PC-9 (cell line): ENCODE data around the gene GPD1L. TPM values are rescaled to one million over a fixed set of nuclear protein-coding genes. Genes with fewer than 3 reads are reported as not detected.

Source experiments
- BruUV-seq: library from RNA; stranded (reverse); fragments of 400-500 nt; replicated peaks from 2 replicates; lab custom pipeline; 2021; lab: Mats Ljungman, UMichigan
- CTCF ChIA-PET: fragments of 300-600 bp; sonication (Branson Sonifier 250); formaldehyde crosslinking; loops from one replicate; lab custom pipeline; 2022; ENCODE audit warnings: antibody characterized with exemption; lab: Charles Lee
- POLR2A ChIA-PET: fragments of 300-600 bp; sonication (Branson Sonifier 250); formaldehyde crosslinking; loops from one replicate; lab custom pipeline; 2022; ENCODE audit warnings: antibody characterized with exemption; ENCODE audit not compliant: unreplicated experiment; lab: Charles Lee
- DNase-seq, 2 experiments: peaks; one replicate each; pipeline versions ENCODE4 v3.0.0 to v3.0.0-alpha.2; 2015 to 2022; ENCODE audit warnings: mixed read lengths in 1 of 2
- H2AFZ ChIP-seq: fragments of 200-600 bp; sonication (generic); 2 replicates; pipeline ENCODE4 v1.8.1; 2017; ENCODE audit warnings: antibody characterized with exemption
- H3F3A ChIP-seq: fragments of 200-600 bp; sonication (generic); 2 replicates; pipeline ENCODE4 v1.8.1; 2017; ENCODE audit warnings: antibody characterized with exemption, mild to moderate bottlenecking, low read depth; ENCODE audit not compliant: insufficient read depth
- H3K27ac ChIP-seq: fragments of 200-600 bp; sonication (generic); 2 replicates; pipeline ENCODE4 v1.6.1; 2016; ENCODE audit warnings: mixed run types
- H3K27me3 ChIP-seq: fragments of 200-600 bp; sonication (generic); 2 replicates; pipeline ENCODE4 v1.6.1; 2016; ENCODE audit warnings: low read depth, mixed run types; ENCODE audit not compliant: insufficient read depth
- H3K36me3 ChIP-seq: fragments of 200-600 bp; sonication (generic); 2 replicates; pipeline ENCODE4 v1.6.1; 2016; ENCODE audit warnings: low read depth, mixed run types
- H3K4me1 ChIP-seq: fragments of 200-600 bp; sonication (generic); replicated peaks from 2 replicates; pipeline ENCODE4 v1.6.1; 2016; ENCODE audit warnings: mixed run types; ENCODE audit not compliant: insufficient read depth
- H3K4me2 ChIP-seq: fragments of 200-600 bp; sonication (generic); 2 replicates; pipeline ENCODE4 v1.6.1; 2017; ENCODE audit warnings: mixed run types
- H3K4me3 ChIP-seq: fragments of 200-600 bp; sonication (generic); 2 replicates; pipeline ENCODE4 v1.6.1; 2016; ENCODE audit warnings: mixed run types
- H3K79me2 ChIP-seq: fragments of 200-600 bp; sonication (generic); 2 replicates; pipeline ENCODE4 v1.6.1; 2017; ENCODE audit warnings: low read depth, mixed run types
- H3K9me2 ChIP-seq: fragments of 200-600 bp; sonication (generic); 2 replicates; pipeline ENCODE4 v1.8.1; 2017; ENCODE audit warnings: mild to moderate bottlenecking; ENCODE audit not compliant: insufficient read depth
- H3K9me3 ChIP-seq: fragments of 200-600 bp; sonication (generic); 2 replicates; pipeline ENCODE4 v1.8.1; 2016; ENCODE audit warnings: low read depth; ENCODE audit not compliant: insufficient read depth
- H4K20me1 ChIP-seq: fragments of 200-600 bp; sonication (generic); 2 replicates; pipeline ENCODE4 v1.8.1; 2017; ENCODE audit not compliant: insufficient read depth
- EZH2 ChIP-seq: fragments of 200-600 bp; sonication (generic); IDR thresholded peaks from 2 replicates; pipeline ENCODE4 v1.8.0; 2017; ENCODE audit warnings: antibody characterized with exemption, low read depth
- intact Hi-C: fragments of 100-400 bp; cut with micrococcal nuclease; formaldehyde crosslinking; loops from one replicate; pipeline ENCODE4 v1.10.0; 2022; ENCODE audit not compliant: unreplicated experiment
- total RNA-seq: library from RNA; stranded (reverse); gene quantifications from 2 replicates; pipeline ENCODE4 v1.2.3, GENCODE V29; 2021
- TF ChIP-seq, protein P1 (sequence below): fragments of 200-600 bp; sonication (generic); conservative IDR thresholded peaks from 2 replicates; pipeline ENCODE4 v1.6.1; 2017; ENCODE audit warnings: mixed run types, antibody characterized with exemption, mild to moderate bottlenecking, moderate library complexity

The GPD1L gene
- total RNA-seq, 1 experiment from 2014 or later: 10.3 TPM

DNA sequence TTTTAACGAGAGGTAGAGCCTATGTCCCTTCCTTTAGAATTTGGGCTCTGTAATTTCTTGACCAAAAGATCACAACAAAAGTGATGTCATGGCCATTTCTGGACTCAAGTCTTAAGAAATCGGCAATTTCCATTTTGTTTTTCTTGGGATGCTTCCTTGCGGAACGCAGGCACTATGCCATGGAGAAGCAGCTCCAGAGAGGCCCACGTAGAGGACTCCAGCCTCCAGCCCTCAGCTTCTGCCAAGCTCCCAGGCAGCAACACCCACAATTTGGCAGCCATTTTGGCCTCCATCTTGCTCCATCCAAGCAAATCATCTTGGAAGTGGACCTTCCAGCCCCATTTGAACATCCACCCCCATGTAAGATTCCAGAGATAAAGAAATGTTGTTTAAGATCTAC lies 6.0 kb upstream of the GPD1L start:
- POLR2A ChIA-PET: no interaction called here
- no peaks in the 10 kb centered on the region for H3K27me3 ChIP-seq
- DNase-seq: no peak

DNA sequence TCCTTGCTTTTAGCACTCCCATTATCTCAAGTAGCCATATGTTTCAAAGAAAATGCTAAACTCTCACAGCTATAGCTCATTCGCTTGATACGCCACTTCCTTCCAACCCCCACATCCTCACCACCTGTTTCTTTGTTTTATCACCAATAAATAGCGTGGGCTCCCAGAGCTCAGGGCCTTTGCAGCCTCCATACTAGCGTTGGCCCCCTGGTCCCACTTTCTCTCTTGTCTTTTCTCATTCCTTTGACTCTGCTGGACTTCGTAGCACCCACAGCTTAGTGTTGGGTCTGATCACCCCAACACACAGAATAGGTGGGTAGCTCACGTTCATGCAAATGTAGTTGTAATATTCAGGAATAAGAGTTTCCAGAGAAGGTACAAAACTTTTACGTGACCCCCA lies 4.1 kb upstream of the GPD1L start:
- Histone ChIP-seq H3F3A (peaks cover 14% of the 10 kb centered on the region; the same call in 1 of the 2 replicates), H3K9me3 (no peaks in the 10 kb centered on the region), H3K4me1 (peaks cover 11% of the 10 kb centered on the region), H3K36me3 (no peaks in the 10 kb centered on the region), H2AFZ (no peak overlapping the region), H3K9me2 (no peaks in the 10 kb centered on the region), H3K79me2 (peaks cover 1% of the 10 kb centered on the region; the same call in 1 of the 2 replicates), H3K4me3 (no peak overlapping the region), H4K20me1 (no peaks in the 10 kb centered on the region), H3K27ac (no peak overlapping the region), H3K27me3 (no peaks in the 10 kb centered on the region), H3K4me2 (no peak overlapping the region)
- CTCF ChIA-PET: no interaction called here
- DNase-seq: no peak
- no TSS peak for BruUV-seq
- POLR2A ChIA-PET: no interaction called here
- intact Hi-C loops: no loop called here
- no peak for TF ChIP-seq EZH2
- TF ChIP-seq, protein P1, sequence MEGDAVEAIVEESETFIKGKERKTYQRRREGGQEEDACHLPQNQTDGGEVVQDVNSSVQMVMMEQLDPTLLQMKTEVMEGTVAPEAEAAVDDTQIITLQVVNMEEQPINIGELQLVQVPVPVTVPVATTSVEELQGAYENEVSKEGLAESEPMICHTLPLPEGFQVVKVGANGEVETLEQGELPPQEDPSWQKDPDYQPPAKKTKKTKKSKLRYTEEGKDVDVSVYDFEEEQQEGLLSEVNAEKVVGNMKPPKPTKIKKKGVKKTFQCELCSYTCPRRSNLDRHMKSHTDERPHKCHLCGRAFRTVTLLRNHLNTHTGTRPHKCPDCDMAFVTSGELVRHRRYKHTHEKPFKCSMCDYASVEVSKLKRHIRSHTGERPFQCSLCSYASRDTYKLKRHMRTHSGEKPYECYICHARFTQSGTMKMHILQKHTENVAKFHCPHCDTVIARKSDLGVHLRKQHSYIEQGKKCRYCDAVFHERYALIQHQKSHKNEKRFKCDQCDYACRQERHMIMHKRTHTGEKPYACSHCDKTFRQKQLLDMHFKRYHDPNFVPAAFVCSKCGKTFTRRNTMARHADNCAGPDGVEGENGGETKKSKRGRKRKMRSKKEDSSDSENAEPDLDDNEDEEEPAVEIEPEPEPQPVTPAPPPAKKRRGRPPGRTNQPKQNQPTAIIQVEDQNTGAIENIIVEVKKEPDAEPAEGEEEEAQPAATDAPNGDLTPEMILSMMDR: no peak

More for the DNA sequence above, 6.0 kb upstream of the GPD1L start:
- Histone ChIP-seq H3F3A (peaks cover 8% of the 10 kb centered on the region; the same call in 1 of the 2 replicates), H3K79me2 (no peaks in the 10 kb centered on the region), H3K36me3 (no peaks in the 10 kb centered on the region), H2AFZ (no peak overlapping the region), H3K4me2 (no peak overlapping the region), H3K4me3 (no peak overlapping the region), H3K4me1 (peaks cover 5% of the 10 kb centered on the region), H3K9me2 (no peaks in the 10 kb centered on the region), H3K27ac (no peak overlapping the region), H4K20me1 (no peaks in the 10 kb centered on the region), H3K9me3 (no peaks in the 10 kb centered on the region)
- CTCF ChIA-PET: interaction anchor here (0.6 kb wide), 1 partner anchor 946 kb away, joined by 5 read pairs; no protein-coding TSS in a partner anchor
- intact Hi-C loops: no loop called here
- TF ChIP-seq EZH2: no peak
- TF ChIP-seq, protein P1: no peak
- BruUV-seq: no TSS peak

DNA sequence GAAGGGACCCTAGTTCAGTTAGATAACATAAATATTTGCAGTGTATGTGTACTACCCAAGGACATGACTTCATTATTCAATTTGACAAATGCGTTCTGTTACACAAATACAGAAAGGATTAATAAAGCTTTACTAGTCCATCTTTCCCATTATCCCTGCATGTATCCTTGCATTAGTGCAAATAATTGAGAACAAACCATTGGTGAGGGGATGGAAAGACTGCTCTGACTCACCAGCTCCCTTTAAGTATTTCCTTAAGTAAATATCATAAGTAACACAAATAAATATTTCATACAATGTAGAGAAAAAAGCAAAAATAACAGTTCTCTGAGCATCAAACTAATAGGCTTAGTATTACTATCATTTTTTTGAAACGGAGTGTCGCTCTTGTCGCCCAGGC lies 1.9 kb upstream of the GPD1L start:
- H4K20me1 ChIP-seq: no peaks in the 10 kb centered on the region
- no peaks in the 10 kb centered on the region for H3K27me3 ChIP-seq
- no peaks in the 10 kb centered on the region for H3K9me2 ChIP-seq
- no peaks in the 10 kb centered on the region for H3K36me3 ChIP-seq
- ChIA-PET CTCF (no interaction called here), POLR2A (interaction anchor here (0.7 kb wide), 1 partner anchor 316 kb away, joined by 8 read pairs; no protein-coding TSS in a partner anchor)
- H2AFZ ChIP-seq: no peak overlapping the region
- H3K4me2 ChIP-seq: no peak overlapping the region
- no TSS peak for BruUV-seq
- peaks cover 23% of the 10 kb centered on the region for H3K4me1 ChIP-seq
- no peaks in the 10 kb centered on the region for H3K9me3 ChIP-seq
- intact Hi-C loops: no loop called here
- peaks cover 14% of the 10 kb centered on the region; the same call in 1 of the 2 replicates for H3F3A ChIP-seq
- no peak overlapping the region for H3K4me3 ChIP-seq
- no peak for DNase-seq
- H3K27ac ChIP-seq: peak overlapping the region; percentile 88
- TF ChIP-seq, protein P1: no peak
- TF ChIP-seq EZH2: no peak
- H3K79me2 ChIP-seq: peaks cover 23% of the 10 kb centered on the region
